Activated CD4-positive, alpha-beta T cell treated with anti-CD3 and anti-CD28 coated beads for 36 hours (primary cell): ENCODE measurements around the gene GPA33. TPM values are rescaled to one million over a fixed set of nuclear protein-coding genes. Genes with fewer than 3 reads are reported as not detected.

Experiments used
- ATAC-seq: fragments of 200-7000 bp; cut with Tn5 transposase; one replicate; pipeline ENCODE4 v1.10.0; 2021; ENCODE audit warnings: mild to moderate bottlenecking, moderate library complexity
- CTCF ChIA-PET: fragments of 350-600 bp; sonication (Branson Sonifier 250); formaldehyde crosslinking; loops from one replicate; lab custom pipeline; 2021; ENCODE audit warnings: antibody characterized with exemption; lab: Charles Lee
- POLR2A ChIA-PET: fragments of 350-600 bp; sonication (Branson Sonifier 250); formaldehyde crosslinking; loops from one replicate; lab custom pipeline; 2021; ENCODE audit warnings: antibody characterized with exemption, inconsistent platforms; lab: Charles Lee
- DNase-seq: peaks from one replicate; pipeline ENCODE4 v3.0.0-alpha.2; 2020
- H3K27ac Mint-ChIP-seq: one replicate; pipeline ENCODE4 v1.8.0; 2021; ENCODE audit warnings: mixed read lengths
- H3K27me3 Mint-ChIP-seq: one replicate; pipeline ENCODE4 v1.8.0; 2021; ENCODE audit warnings: mixed read lengths
- H3K36me3 Mint-ChIP-seq: one replicate; pipeline ENCODE4 v1.8.0; 2021; ENCODE audit warnings: low read depth, mixed read lengths
- H3K4me1 Mint-ChIP-seq: one replicate; pipeline ENCODE4 v1.8.0; 2021; ENCODE audit warnings: mixed read lengths
- H3K4me3 Mint-ChIP-seq: one replicate; pipeline ENCODE4 v1.8.0; 2021; ENCODE audit warnings: mild to moderate bottlenecking, moderate library complexity, mixed read lengths
- H3K9me3 Mint-ChIP-seq: one replicate; pipeline ENCODE4 v1.8.0; 2021; ENCODE audit warnings: low read depth, mixed read lengths
- intact Hi-C, 2 experiments: fragments of 100-400 bp; cut with DNase I in 1 of 2; cut with micrococcal nuclease in 1 of 2; formaldehyde crosslinking; loops; one replicate each; pipeline versions ENCODE4 v1.14.2 to v1.15.1; 2022 to 2024; cut with DNase I, micrococcal nuclease
- total RNA-seq, 2 experiments: library from RNA; stranded (reverse); gene quantifications; one replicate each; pipeline ENCODE4 v1.2.3, GENCODE V29; 2021

GPA33 gene
- total RNA-seq, 2 experiments from 2014 or later: 0.39 to 0.56 TPM

DNA sequence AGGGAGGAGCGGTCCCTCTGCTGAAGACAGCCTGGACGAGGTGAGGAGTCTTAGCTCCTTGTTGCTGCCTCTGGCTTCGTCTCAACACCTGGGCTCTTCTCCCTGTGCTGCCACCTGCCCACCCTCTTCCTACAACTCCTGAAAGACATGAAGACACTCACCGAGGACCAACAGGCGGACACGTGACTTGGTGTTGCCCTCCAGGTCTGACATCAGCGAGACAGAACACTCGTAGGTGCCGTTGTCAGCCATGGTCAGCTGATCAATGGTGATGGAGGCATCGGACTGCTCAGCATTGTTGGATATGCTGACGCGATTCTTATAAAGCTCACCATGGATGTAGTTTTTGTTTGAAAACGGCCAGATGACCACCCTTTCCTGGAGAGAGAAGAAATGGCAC, 21.4 kb downstream of the GPA33 start:
- Mint-ChIP-seq H3K9me3 (no peaks in the 10 kb centered on the region), H3K27me3 (no peaks in the 10 kb centered on the region), H3K4me3 (no peak overlapping the region), H3K27ac (no peak overlapping the region), H3K36me3 (no peaks in the 10 kb centered on the region), H3K4me1 (no peaks in the 10 kb centered on the region)
- intact Hi-C loops: loop anchor here (5.0 to 10.0 kb wide), 3 partner anchors 339 to 489 kb away; no protein-coding TSS in a partner anchor
- ChIA-PET CTCF (interaction anchor here (0.7 to 1.3 kb wide), 5 partner anchors 11 to 1179 kb away, joined by 3 read pairs; no protein-coding TSS in a partner anchor), POLR2A (interaction anchor here (0.6 kb wide), 1 partner anchor 132 kb away, joined by 5 read pairs; no protein-coding TSS in a partner anchor)
- ATAC-seq (no peak), DNase-seq (no peak)

DNA sequence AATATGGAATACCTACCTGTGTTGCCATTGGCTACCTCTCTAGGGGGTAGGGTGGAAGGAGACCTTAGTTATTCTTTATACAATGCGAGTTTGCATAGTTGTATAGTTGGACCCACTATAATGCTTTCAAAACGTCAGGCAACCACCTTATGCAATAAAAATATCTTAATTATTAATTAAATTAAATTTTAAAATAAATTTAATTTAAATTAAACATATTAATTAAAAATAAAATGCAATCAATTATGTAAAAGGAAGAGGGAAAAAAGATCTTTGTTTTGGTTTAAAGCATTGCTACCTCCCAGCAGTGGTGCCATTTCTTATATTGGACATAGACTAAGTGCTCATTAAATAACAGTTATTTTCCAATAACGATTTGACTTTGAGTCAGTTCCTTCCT, 22.3 kb downstream of the GPA33 start:
- Mint-ChIP-seq H3K27me3 (no peaks in the 10 kb centered on the region), H3K36me3 (no peaks in the 10 kb centered on the region), H3K9me3 (no peaks in the 10 kb centered on the region), H3K4me1 (no peaks in the 10 kb centered on the region), H3K27ac (no peak overlapping the region), H3K4me3 (no peak overlapping the region)
- intact Hi-C loops: loop anchor here (2.0 to 10.0 kb wide), 6 partner anchors 153 to 489 kb away; partner anchors contain the start of gene POU2F1 (in 1 of the 2)
- ATAC-seq (no peak), DNase-seq (no peak)
- ChIA-PET POLR2A (no interaction called here), CTCF (no interaction called here)

DNA sequence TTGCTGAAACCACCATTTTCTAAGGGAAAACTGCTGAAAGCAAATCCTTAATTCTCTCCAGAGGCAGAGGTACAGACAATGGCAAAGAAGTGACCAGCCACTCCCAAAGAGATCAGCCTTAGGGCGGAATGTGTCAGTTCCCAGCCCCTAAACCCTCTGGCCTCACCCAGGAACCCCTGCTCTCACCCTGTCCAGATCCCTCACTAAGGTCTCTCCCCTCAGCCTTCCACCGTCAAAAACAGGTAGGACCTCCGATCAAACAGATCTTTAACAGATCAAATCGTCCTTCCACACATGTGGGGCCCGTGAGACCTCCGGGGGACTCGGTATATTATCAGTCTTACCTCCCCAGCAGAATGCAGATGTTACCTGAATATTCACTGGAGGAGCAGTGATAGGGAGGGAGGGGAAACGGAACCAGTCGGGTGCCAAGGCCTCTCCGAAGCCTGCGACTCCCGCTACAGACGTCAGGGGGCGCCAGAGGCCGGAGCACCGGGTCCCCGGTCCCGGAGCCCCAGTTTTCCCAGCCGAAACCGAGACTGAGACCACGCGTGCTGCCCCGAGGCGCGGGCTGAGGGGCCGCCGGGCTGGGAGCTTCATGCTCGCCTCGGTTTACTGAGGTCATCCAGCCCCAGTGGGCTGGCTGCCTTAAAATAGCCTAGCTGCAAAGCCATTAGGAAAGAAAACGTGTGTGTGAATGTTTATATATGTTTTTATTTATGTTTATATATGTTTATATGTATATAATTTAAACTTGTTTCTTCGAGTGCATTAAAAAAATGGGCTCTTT, 23.6 kb downstream of the GPA33 start:
- POLR2A ChIA-PET: interaction anchor here (0.5 kb wide), 1 partner anchor 157 kb away, joined by 4 read pairs; no protein-coding TSS in a partner anchor
- intact Hi-C loops: loop anchor here (1.0 to 10.0 kb wide), 11 partner anchors 58 to 491 kb away; partner anchors contain the start of gene POU2F1 (in 2 of the 2)

DNA sequence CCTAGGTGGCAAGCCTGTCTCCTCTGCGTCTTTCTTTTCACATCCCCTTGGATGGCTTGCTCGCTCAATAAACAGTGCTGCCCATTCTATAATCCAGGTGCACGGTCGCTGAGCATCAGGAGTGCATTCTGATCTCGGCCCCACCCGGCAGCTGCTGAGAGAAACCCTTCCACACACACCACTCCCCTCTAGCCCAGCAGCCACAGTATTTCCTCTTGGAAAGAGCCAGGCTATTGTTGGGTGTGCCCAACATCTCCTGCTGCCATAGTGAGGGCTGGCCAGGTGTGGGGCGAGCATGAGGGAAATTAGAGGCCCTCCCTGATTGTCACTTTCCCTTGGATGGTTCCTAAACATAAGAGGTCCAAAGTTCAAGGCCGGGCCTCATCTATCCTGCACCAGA, 24.7 kb downstream of the GPA33 start:
- H3K4me1 Mint-ChIP-seq: no peaks in the 10 kb centered on the region
- no peaks in the 10 kb centered on the region for H3K27me3 Mint-ChIP-seq
- intact Hi-C loops: loop anchor here (5.0 to 10.0 kb wide), 3 partner anchors 342 to 492 kb away; no protein-coding TSS in a partner anchor
- no peak overlapping the region for H3K27ac Mint-ChIP-seq
- ChIA-PET POLR2A (no interaction called here), CTCF (interaction anchor here (0.7 to 11.2 kb wide), 5 partner anchors 12 to 158 kb away, joined by 3 to 541 read pairs (median 3); no protein-coding TSS in a partner anchor)
- H3K36me3 Mint-ChIP-seq: no peaks in the 10 kb centered on the region
- ATAC-seq (no peak), DNase-seq (no peak)
- no peak overlapping the region for H3K4me3 Mint-ChIP-seq
- H3K9me3 Mint-ChIP-seq: no peaks in the 10 kb centered on the region

More for the DNA sequence above, 23.6 kb downstream of the GPA33 start:
- ATAC-seq: peak; percentile 95
- H3K9me3 Mint-ChIP-seq: no peaks in the 10 kb centered on the region
- CTCF ChIA-PET: interaction anchor here (0.6 to 11.2 kb wide), 21 partner anchors 10 to 476 kb away, joined by 3 to 541 read pairs (median 3); no protein-coding TSS in a partner anchor
- no peak overlapping the region for H3K4me3 Mint-ChIP-seq
- DNase-seq: peak; percentile 87
- H3K36me3 Mint-ChIP-seq: no peaks in the 10 kb centered on the region
- H3K27me3 Mint-ChIP-seq: no peaks in the 10 kb centered on the region
- H3K4me1 Mint-ChIP-seq: no peaks in the 10 kb centered on the region
- H3K27ac Mint-ChIP-seq: no peak overlapping the region

DNA sequence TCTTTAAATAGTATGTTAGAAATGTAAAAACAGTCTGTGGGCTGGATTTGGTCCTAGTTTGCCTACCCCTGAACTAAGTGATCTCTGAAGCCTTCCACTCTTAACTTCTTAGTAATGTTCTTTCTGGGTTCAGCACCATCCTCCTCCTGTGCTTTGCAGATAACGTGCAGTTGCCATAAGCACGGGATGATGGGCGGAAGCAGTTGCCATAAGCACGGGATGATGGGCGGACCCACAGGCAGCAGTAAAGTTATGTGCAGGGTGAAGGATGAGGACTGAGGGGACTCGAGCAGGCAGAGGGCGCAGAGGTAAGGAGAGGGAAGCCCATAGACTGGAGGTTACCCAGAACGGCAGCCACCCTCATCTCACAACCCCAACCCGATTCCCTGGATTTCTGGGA, 25.6 kb downstream of the GPA33 start:
- H3K36me3 Mint-ChIP-seq: no peaks in the 10 kb centered on the region
- no peak for ATAC-seq
- intact Hi-C loops: loop anchor here (5.0 to 10.0 kb wide), 3 partner anchors 343 to 493 kb away; no protein-coding TSS in a partner anchor
- no peaks in the 10 kb centered on the region for H3K27me3 Mint-ChIP-seq
- no peak overlapping the region for H3K4me3 Mint-ChIP-seq
- no peaks in the 10 kb centered on the region for H3K4me1 Mint-ChIP-seq
- no peak overlapping the region for H3K27ac Mint-ChIP-seq
- no peak for DNase-seq
- no peaks in the 10 kb centered on the region for H3K9me3 Mint-ChIP-seq
- POLR2A ChIA-PET: no interaction called here
- CTCF ChIA-PET: interaction anchor here (0.7 to 11.2 kb wide), 5 partner anchors 13 to 162 kb away, joined by 3 to 541 read pairs (median 3); no protein-coding TSS in a partner anchor

DNA sequence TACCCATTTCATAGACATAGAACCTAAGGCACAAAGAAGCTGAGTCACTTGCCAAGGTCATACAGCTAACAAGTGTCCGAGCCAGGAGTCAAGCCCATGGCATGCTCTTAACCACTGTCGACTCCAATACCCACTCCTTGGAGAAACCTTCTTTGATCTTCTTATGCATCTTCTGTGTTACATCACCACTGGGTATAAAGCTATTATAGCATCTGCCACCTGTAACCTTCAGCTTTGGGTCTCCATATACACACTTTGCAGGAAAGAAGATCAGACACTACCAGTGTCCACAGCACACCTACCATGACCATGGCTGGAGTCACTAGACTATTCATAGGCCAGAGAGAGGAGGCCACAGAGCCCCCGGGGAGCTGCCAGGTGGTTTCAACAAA, 29.1 kb downstream of the GPA33 start:
- DNase-seq (no peak), ATAC-seq (no peak)
- ChIA-PET CTCF (interaction anchor here (0.6 to 11.2 kb wide), 15 partner anchors 17 to 495 kb away, joined by 3 to 541 read pairs (median 6); partner anchors contain the start of gene TADA1), POLR2A (no interaction called here)
- Mint-ChIP-seq H3K9me3 (no peaks in the 10 kb centered on the region), H3K4me3 (no peak overlapping the region), H3K27me3 (no peaks in the 10 kb centered on the region), H3K27ac (no peak overlapping the region), H3K36me3 (no peaks in the 10 kb centered on the region), H3K4me1 (peaks cover 7% of the 10 kb centered on the region)
- intact Hi-C loops: loop anchor here in 1 of 2 experiments (10.0 kb wide), 1 partner anchor 374 kb away; no protein-coding TSS in a partner anchor

DNA sequence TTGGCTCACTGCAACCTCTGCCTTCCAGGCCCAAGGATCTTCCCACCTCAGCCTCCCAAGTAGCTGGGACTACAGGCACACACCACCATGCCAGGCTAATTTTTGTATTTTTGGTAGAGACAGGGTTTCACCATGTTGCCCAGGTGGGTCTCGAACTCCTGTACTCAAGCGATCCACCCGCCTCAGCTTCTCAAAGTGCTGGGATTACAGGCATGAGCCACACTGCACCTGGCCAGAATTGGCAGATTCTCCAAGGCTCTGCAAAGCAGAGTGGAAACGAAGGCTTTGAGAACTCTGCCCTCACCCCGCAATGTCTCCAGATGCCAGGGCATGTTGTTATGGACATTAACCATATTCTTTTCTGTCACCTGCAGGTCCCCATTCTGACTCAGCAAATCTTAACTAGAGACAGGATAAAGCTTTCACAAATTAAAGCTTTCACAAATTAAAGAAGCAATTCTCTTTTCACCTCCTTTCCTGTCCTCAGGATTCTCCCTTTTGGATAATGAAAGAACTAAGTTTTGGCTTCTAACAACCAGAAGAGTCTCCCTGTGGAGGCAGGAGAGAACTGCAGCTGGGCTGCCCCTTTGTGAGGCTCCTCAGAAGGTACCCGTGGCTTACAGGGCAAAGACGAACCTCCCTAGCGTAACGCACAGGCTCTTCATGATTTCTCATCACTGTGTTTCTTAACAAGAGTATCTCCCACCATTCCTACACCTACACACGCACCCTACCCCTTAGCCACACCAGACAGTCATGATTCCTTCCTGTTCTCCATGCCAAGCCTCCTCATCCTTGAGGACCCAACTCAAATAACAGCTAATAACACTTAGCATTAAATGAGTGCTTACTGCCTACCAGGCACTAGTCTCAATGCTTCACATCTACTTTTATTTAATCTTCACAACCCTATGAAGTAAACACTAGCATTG, 29.8 kb downstream of the GPA33 start:
- intact Hi-C loops: loop anchor here in 1 of 2 experiments (10.0 kb wide), 1 partner anchor 374 kb away; no protein-coding TSS in a partner anchor
- Mint-ChIP-seq H3K36me3 (no peaks in the 10 kb centered on the region), H3K27me3 (no peaks in the 10 kb centered on the region), H3K4me3 (no peak overlapping the region), H3K9me3 (no peaks in the 10 kb centered on the region), H3K27ac (peak overlapping the region; percentile 27), H3K4me1 (peaks cover 7% of the 10 kb centered on the region)
- ChIA-PET POLR2A (interaction anchor here (1.0 to 1.4 kb wide), 2 partner anchors 82 to 160 kb away, joined by 4 to 5 read pairs; partner anchors contain the start of gene POU2F1), CTCF (interaction anchor here (0.6 to 11.2 kb wide), 37 partner anchors 9 to 495 kb away, joined by 3 to 541 read pairs (median 6); partner anchors contain the start of genes POU2F1 and TADA1)
- ATAC-seq (no peak), DNase-seq (no peak)

DNA sequence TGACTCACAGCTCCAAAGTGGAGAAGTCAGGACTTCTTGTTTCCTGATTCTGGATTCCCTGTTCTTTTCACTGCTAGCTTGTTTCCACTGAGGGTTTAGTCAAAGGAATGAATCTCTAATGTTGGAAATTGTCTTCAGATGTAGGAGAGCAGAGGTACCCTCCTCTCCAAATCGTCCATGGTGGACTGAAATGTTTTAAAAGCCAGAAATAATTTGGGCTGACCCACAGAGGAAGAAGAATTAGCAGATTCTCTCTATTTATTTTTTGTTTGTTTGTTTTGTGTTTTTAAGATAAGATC, 30.4 kb downstream of the GPA33 start:
- Mint-ChIP-seq H3K27ac (peak overlapping the region; percentile 27), H3K9me3 (no peaks in the 10 kb centered on the region), H3K27me3 (no peaks in the 10 kb centered on the region), H3K4me3 (no peak overlapping the region), H3K36me3 (no peaks in the 10 kb centered on the region), H3K4me1 (peaks cover 7% of the 10 kb centered on the region)
- intact Hi-C loops: loop anchor here (1.0 to 10.0 kb wide), 8 partner anchors 85 to 1133 kb away; partner anchors contain the start of genes ILDR2 (in 1 of the 2), POGK (in 1 of the 2) and TADA1 (in 1 of the 2)
- DNase-seq: no peak
- ChIA-PET POLR2A (interaction anchor here (1.0 to 1.4 kb wide), 2 partner anchors 81 to 161 kb away, joined by 4 to 5 read pairs; partner anchors contain the start of gene POU2F1), CTCF (interaction anchor here (0.6 to 11.2 kb wide), 55 partner anchors 8 to 579 kb away, joined by 3 to 541 read pairs (median 5); partner anchors contain the start of genes POU2F1 and TADA1)
- ATAC-seq: no peak

DNA sequence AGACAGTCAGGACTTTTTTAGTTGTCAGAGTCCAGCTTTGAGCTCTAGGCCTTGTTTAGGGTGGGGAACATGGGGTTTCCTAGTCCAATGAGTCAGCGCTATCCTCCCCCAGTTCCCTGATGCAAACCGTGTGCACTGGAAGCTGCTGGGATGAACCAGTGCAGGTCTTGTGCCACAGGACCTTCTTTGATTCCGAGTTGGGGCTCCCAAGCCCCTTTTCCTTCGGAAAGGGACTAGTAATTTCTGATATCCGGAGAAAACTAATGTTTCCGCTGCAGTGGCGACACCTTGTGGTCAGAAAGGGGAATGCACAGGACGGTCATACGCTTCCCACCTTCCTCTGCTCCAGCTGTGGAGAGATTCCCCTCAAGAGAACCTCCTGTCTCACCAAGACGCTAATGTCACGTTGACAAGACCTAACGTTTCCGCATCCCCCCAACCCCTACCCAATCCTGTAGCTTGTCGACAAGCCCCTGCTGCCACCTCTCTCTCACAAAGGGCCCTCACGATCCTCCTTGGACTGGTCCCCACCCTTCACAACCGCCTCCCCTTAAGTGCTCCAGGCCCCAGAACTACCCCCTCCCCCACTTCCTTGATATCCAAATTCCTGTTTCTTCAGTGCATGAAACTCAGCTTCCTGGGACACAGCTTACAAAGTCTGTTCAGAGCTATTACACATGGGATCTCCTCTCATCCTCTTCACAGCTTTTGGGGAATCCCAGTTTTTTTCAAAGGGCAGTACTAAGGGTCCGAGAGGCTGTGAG, 30.9 kb downstream of the GPA33 start:
- intact Hi-C loops: loop anchor here (1.0 to 5.0 kb wide), 7 partner anchors 84 to 1132 kb away; partner anchors contain the start of genes ILDR2 (in 1 of the 2), POGK (in 1 of the 2) and TADA1 (in 1 of the 2)

More for the DNA sequence above, 30.9 kb downstream of the GPA33 start:
- ChIA-PET CTCF (interaction anchor here (0.5 to 11.2 kb wide), 74 partner anchors 8 to 1176 kb away, joined by 3 to 541 read pairs (median 5); partner anchors contain the start of genes CREG1, GPA33, ILDR2 and POU2F1), POLR2A (interaction anchor here (1.0 to 1.5 kb wide), 3 partner anchors 81 to 161 kb away, joined by 4 to 5 read pairs (median 4); partner anchors contain the start of gene POU2F1)
- no peaks in the 10 kb centered on the region for H3K27me3 Mint-ChIP-seq
- DNase-seq (peak; percentile 85), ATAC-seq (peak; percentile 55)
- peaks cover 7% of the 10 kb centered on the region for H3K4me1 Mint-ChIP-seq
- H3K36me3 Mint-ChIP-seq: no peaks in the 10 kb centered on the region
- H3K9me3 Mint-ChIP-seq: no peaks in the 10 kb centered on the region
- peak overlapping the region; percentile 61 for H3K27ac Mint-ChIP-seq
- no peak overlapping the region for H3K4me3 Mint-ChIP-seq
